ENCODE measurements around the gene MCM5. TPM values are rescaled to one million over a fixed set of nuclear protein-coding genes. Genes with fewer than 3 reads are reported as not detected.
A peak's percentile ranks its signal among the peaks of the same experiment; 100 is the strongest.

Gene MCM5
- total and polyA plus RNA-seq, 5 donors, result 7.3 to 15.8 (median 9.0) TPM

GRCh38 chr22:35422145-35422544 is 22.2 kb downstream of the MCM5 start:
- no peak overlapping the region for H3K4me3 ChIP-seq (ENCODE audit: low read length)
- H3K27ac ChIP-seq (ENCODE audit: low read length), result no peak overlapping the region
- H3K27me3 ChIP-seq (ENCODE audit: control insufficient read depth, insufficient read depth), result no peaks in the 10 kb centered on the region
- 96% methylated on average over 4 of the region's 4 CpGs for WGBS
- H3K9me3 ChIP-seq (ENCODE audit: control insufficient read depth, low read length), result no peaks in the 10 kb centered on the region
- no peak for ATAC-seq
- no peak for DNase-seq
- intact Hi-C loops (cut with DNase I), result loop anchor here in 1 of 4 donors (10.0 kb wide), 1 partner anchor 703 kb away; no protein-coding TSS in a partner anchor
- H3K4me1 ChIP-seq (ENCODE audit: control insufficient read depth, insufficient read depth, low read length), result no peaks in the 10 kb centered on the region

GRCh38 chr22:35422936-35423335 is 23.0 kb downstream of the MCM5 start:
- intact Hi-C loops (cut with DNase I), result loop anchor here in 1 of 4 donors (10.0 kb wide), 1 partner anchor 702 kb away; no protein-coding TSS in a partner anchor
- peak in 1 of 3 donors; percentile 31 for DNase-seq
- WGBS, result 93% methylated on average over 9 of the region's 9 CpGs

GRCh38 chr22:35424081-35424480 is 24.1 kb downstream of the MCM5 start:
- Histone ChIP-seq H3K4me3 (ENCODE audit: low read length) (no peak overlapping the region), H3K4me1 (ENCODE audit: control insufficient read depth, insufficient read depth, low read length) (no peaks in the 10 kb centered on the region), H3K9me3 (ENCODE audit: control insufficient read depth, low read length) (no peaks in the 10 kb centered on the region), H3K27ac (ENCODE audit: low read length) (no peak overlapping the region), H3K27me3 (ENCODE audit: control insufficient read depth, insufficient read depth) (no peaks in the 10 kb centered on the region)
- no peak for ATAC-seq
- intact Hi-C loops (cut with DNase I), result loop anchor here in 1 of 4 donors (10.0 kb wide), 1 partner anchor 701 kb away; no protein-coding TSS in a partner anchor
- 95% methylated on average over 26 of the region's 26 CpGs for WGBS
- DNase-seq, result peak in 1 of 3 donors; percentile 42

More at GRCh38 chr22:35422936-35423335, 23.0 kb downstream of the MCM5 start:
- no peak overlapping the region for H3K27ac ChIP-seq (ENCODE audit: low read length)
- no peaks in the 10 kb centered on the region for H3K27me3 ChIP-seq (ENCODE audit: control insufficient read depth, insufficient read depth)
- ATAC-seq, result no peak
- H3K4me3 ChIP-seq (ENCODE audit: low read length), result no peak overlapping the region
- no peaks in the 10 kb centered on the region for H3K4me1 ChIP-seq (ENCODE audit: control insufficient read depth, insufficient read depth, low read length)
- no peaks in the 10 kb centered on the region for H3K9me3 ChIP-seq (ENCODE audit: control insufficient read depth, low read length)

GRCh38 chr22:35424761-35425160 is 24.8 kb downstream of the MCM5 start:
- Histone ChIP-seq H3K4me3 (ENCODE audit: low read length) (no peak overlapping the region), H3K27me3 (ENCODE audit: control insufficient read depth, insufficient read depth) (no peaks in the 10 kb centered on the region), H3K4me1 (ENCODE audit: control insufficient read depth, insufficient read depth, low read length) (no peaks in the 10 kb centered on the region), H3K9me3 (ENCODE audit: control insufficient read depth, low read length) (no peaks in the 10 kb centered on the region), H3K27ac (ENCODE audit: low read length) (no peak overlapping the region)
- intact Hi-C loops (cut with DNase I), result loop anchor here in 1 of 4 donors (10.0 kb wide), 1 partner anchor 700 kb away; no protein-coding TSS in a partner anchor
- WGBS, result 72% methylated on average over 7 of the region's 7 CpGs
- DNase-seq (no peak), ATAC-seq (no peak)

GRCh38 chr22:35425546-35425945 is 25.6 kb downstream of the MCM5 start:
- H3K4me3 ChIP-seq (ENCODE audit: low read length), result no peak overlapping the region
- H3K9me3 ChIP-seq (ENCODE audit: control insufficient read depth, low read length), result no peaks in the 10 kb centered on the region
- DNase-seq, result no peak
- H3K4me1 ChIP-seq (ENCODE audit: control insufficient read depth, insufficient read depth, low read length), result no peaks in the 10 kb centered on the region
- intact Hi-C loops (cut with DNase I), result loop anchor here in 1 of 4 donors (10.0 kb wide), 1 partner anchor 699 kb away; no protein-coding TSS in a partner anchor
- H3K27me3 ChIP-seq (ENCODE audit: control insufficient read depth, insufficient read depth), result no peaks in the 10 kb centered on the region
- no peak overlapping the region for H3K27ac ChIP-seq (ENCODE audit: low read length)
- WGBS, result 81% methylated on average over 7 of the region's 7 CpGs
- no peak for ATAC-seq

GRCh38 chr22:35425971-35426800 is 26.2 kb downstream of the MCM5 start:
- H3K27me3 ChIP-seq (ENCODE audit: control insufficient read depth, insufficient read depth), result no peaks in the 10 kb centered on the region
- no peaks in the 10 kb centered on the region for H3K9me3 ChIP-seq (ENCODE audit: control insufficient read depth, low read length)
- H3K27ac ChIP-seq (ENCODE audit: low read length), result no peak overlapping the region
- ATAC-seq (no peak), DNase-seq (peak in 1 of 3 donors; percentile 19)
- intact Hi-C loops (cut with DNase I), result loop anchor here in 1 of 4 donors (10.0 kb wide), 1 partner anchor 699 kb away; no protein-coding TSS in a partner anchor
- H3K4me1 ChIP-seq (ENCODE audit: control insufficient read depth, insufficient read depth, low read length), result no peaks in the 10 kb centered on the region
- no peak overlapping the region for H3K4me3 ChIP-seq (ENCODE audit: low read length)
- WGBS, result 83% methylated on average over 11 of the region's 11 CpGs

- DNase-seq, result no peak
- H3K27ac ChIP-seq (ENCODE audit: low read length), result no peak overlapping the region
- H3K4me1 ChIP-seq (ENCODE audit: control insufficient read depth, insufficient read depth, low read length), result no peaks in the 10 kb centered on the region
- no peak for ATAC-seq
- H3K9me3 ChIP-seq (ENCODE audit: control insufficient read depth, low read length), result no peaks in the 10 kb centered on the region
- intact Hi-C loops (cut with DNase I), result loop anchor here in 1 of 4 donors (10.0 kb wide), 1 partner anchor 698 kb away; no protein-coding TSS in a partner anchor
- 87% methylated on average over 5 of the region's 5 CpGs for WGBS
- H3K4me3 ChIP-seq (ENCODE audit: low read length), result no peak overlapping the region
- no peaks in the 10 kb centered on the region for H3K27me3 ChIP-seq (ENCODE audit: control insufficient read depth, insufficient read depth)
Measured at GRCh38 chr22:35426801-35427140, 26.8 kb downstream of the MCM5 start.

GRCh38 chr22:35430897-35431322 is 31.0 kb downstream of the MCM5 start:
- H3K4me3 ChIP-seq (ENCODE audit: low read length), result no peak overlapping the region
- no peak overlapping the region for H3K27ac ChIP-seq (ENCODE audit: low read length)
- ATAC-seq (peak; percentile 96 to 98), DNase-seq (peak; percentile 90 to 96 (median 95))
- no peaks in the 10 kb centered on the region for H3K27me3 ChIP-seq (ENCODE audit: control insufficient read depth, insufficient read depth)
- intact Hi-C loops (cut with DNase I), result loop anchor here (2.0 to 10.0 kb wide), 3 partner anchors 151 to 194 kb away; no protein-coding TSS in a partner anchor
- WGBS, result 10% methylated on average over 14 of the region's 14 CpGs
- no peaks in the 10 kb centered on the region for H3K9me3 ChIP-seq (ENCODE audit: control insufficient read depth, low read length)
- H3K4me1 ChIP-seq (ENCODE audit: control insufficient read depth, insufficient read depth, low read length), result no peaks in the 10 kb centered on the region

GRCh38 chr22:35431483-35432227 is 31.7 kb downstream of the MCM5 start:
- ATAC-seq, result no peak
- intact Hi-C loops (cut with DNase I), result loop anchor here (2.0 to 10.0 kb wide), 3 partner anchors 151 to 193 kb away; no protein-coding TSS in a partner anchor
- H3K27me3 ChIP-seq (ENCODE audit: control insufficient read depth, insufficient read depth), result no peaks in the 10 kb centered on the region
- no peak overlapping the region for H3K27ac ChIP-seq (ENCODE audit: low read length)
- DNase-seq, result peak in 1 of 3 donors; percentile 32
- H3K4me1 ChIP-seq (ENCODE audit: control insufficient read depth, insufficient read depth, low read length), result no peaks in the 10 kb centered on the region
- H3K9me3 ChIP-seq (ENCODE audit: control insufficient read depth, low read length), result no peaks in the 10 kb centered on the region
- no peak overlapping the region for H3K4me3 ChIP-seq (ENCODE audit: low read length)
- WGBS, result 89% methylated on average over 12 of the region's 12 CpGs

- 95% methylated on average over 13 of the region's 13 CpGs for WGBS
- no peaks in the 10 kb centered on the region for H3K27me3 ChIP-seq (ENCODE audit: control insufficient read depth, insufficient read depth)
- intact Hi-C loops (cut with DNase I), result loop anchor here in 3 of 4 donors (5.0 to 10.0 kb wide), 2 partner anchors 150 to 192 kb away; no protein-coding TSS in a partner anchor
- DNase-seq, result peak in 1 of 3 donors; percentile 32
- H3K9me3 ChIP-seq (ENCODE audit: control insufficient read depth, low read length), result no peaks in the 10 kb centered on the region
- H3K4me3 ChIP-seq (ENCODE audit: low read length), result no peak overlapping the region
- H3K27ac ChIP-seq (ENCODE audit: low read length), result no peak overlapping the region
- no peak for ATAC-seq
- no peaks in the 10 kb centered on the region for H3K4me1 ChIP-seq (ENCODE audit: control insufficient read depth, insufficient read depth, low read length)
Measured at GRCh38 chr22:35432228-35432905, 32.4 kb downstream of the MCM5 start.
